GM13977 (cell line): ENCODE measurements around the gene TTC3.

Experiments used
- DNase-seq: peaks from one replicate; pipeline ENCODE4 v3.0.0; 2012; ENCODE audit warnings: low spot score
- in situ Hi-C: fragments of 300-500 bp; cut with MboI; formaldehyde crosslinking; loops from one replicate; pipeline ENCODE4 v1.12.0; 2022; ENCODE audit warnings: low sequenced_read_pairs, low pct_unique_long_range_greater_than_20kb, mixed read lengths, inconsistent platforms; ENCODE audit not compliant: unreplicated experiment
- TF ChIP-seq, protein P1 (sequence below): IDR thresholded peaks from 2 replicates; pipeline ENCODE4 v1.5.1; 2012; ENCODE audit warnings: mild to moderate bottlenecking, control low read depth; ENCODE audit not compliant: insufficient read depth; ENCODE audit errors: extremely low read depth, missing control alignments

The TTC3 gene

DNA sequence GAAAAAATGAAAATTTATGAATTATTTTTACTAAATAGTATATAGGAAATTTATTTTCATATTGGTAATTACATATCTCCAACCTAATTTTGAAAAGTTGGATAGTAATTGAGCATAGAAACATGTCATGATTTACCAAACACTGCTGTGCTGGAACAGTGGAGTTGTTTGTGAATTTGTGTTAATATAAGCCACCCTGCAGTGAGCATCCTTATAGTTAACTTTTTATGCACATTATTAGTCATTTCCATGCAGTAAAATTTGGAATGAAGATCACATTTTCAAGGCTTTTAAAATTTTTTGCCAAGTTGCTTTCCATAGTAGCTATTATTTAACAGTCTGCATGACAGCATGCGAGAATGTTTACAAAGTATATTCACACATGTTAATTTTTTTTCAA lies 115.8 kb downstream of the TTC3 start:
- no peak for DNase-seq
- in situ Hi-C loops, result no loop called here
- TF ChIP-seq, protein P1, sequence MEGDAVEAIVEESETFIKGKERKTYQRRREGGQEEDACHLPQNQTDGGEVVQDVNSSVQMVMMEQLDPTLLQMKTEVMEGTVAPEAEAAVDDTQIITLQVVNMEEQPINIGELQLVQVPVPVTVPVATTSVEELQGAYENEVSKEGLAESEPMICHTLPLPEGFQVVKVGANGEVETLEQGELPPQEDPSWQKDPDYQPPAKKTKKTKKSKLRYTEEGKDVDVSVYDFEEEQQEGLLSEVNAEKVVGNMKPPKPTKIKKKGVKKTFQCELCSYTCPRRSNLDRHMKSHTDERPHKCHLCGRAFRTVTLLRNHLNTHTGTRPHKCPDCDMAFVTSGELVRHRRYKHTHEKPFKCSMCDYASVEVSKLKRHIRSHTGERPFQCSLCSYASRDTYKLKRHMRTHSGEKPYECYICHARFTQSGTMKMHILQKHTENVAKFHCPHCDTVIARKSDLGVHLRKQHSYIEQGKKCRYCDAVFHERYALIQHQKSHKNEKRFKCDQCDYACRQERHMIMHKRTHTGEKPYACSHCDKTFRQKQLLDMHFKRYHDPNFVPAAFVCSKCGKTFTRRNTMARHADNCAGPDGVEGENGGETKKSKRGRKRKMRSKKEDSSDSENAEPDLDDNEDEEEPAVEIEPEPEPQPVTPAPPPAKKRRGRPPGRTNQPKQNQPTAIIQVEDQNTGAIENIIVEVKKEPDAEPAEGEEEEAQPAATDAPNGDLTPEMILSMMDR, result no peak

GRCh38 chr21:37192019-37192418 lies 119.0 kb downstream of the TTC3 start:
- DNase-seq, result no peak
- in situ Hi-C loops, result no loop called here
- TF ChIP-seq, protein P1, result no peak

DNA sequence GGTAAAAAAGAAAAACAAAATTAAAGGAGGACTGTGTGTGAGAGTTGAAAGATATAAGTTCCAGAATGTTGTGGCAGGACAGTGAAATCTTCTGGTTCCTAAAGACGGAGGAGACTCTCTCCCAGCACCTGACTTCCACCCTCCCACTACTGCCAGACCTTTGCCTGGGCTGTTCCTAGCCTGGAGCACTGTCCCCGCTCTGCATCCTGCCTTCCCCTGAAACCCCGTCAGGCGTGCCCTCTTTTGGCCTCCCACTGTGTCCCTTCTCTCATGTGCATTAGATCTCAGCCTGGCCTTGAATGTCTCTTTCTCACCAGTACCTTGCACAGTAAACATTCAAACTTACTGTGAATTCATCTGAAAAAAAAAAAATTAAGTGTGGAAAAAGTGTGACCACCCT lies 120.0 kb downstream of the TTC3 start:
- TF ChIP-seq, protein P1, result no peak
- DNase-seq, result no peak
- in situ Hi-C loops, result no loop called here

- TF ChIP-seq, protein P1, result no peak
- no peak for DNase-seq
- in situ Hi-C loops, result no loop called here
Observed at GRCh38 chr21:37193676-37194075, 120.6 kb downstream of the TTC3 start.

- no peak for DNase-seq
- in situ Hi-C loops, result no loop called here
- TF ChIP-seq, protein P1, result no peak
Observed at GRCh38 chr21:37195059-37195458, 122.0 kb downstream of the TTC3 start.

GRCh38 chr21:37195610-37196009 lies 122.6 kb downstream of the TTC3 start:
- TF ChIP-seq, protein P1, result no peak
- DNase-seq, result no peak
- in situ Hi-C loops, result no loop called here

DNA sequence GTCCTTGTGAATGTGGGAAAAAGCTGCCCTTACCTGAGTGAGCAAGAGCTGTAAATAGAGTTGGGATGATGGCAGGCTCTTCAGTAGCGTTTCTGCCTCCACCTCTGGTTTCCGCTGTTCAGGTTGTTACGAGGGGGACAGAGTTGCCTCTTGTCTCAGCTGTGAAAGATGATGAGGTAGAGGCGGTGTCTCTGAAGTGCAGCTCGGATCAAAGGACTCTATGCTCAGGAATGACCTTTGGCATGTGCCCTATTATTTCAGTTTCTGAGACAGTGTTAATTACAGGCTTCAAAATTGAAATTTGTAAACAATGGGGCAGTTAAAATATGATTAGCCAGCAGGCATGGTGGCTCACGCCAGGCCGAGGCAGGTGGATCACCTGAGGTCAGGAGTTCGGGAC lies 123.8 kb downstream of the TTC3 start:
- no peak for DNase-seq
- TF ChIP-seq, protein P1, result no peak
- in situ Hi-C loops, result no loop called here
